Kidney (tissue), 14 donors: ENCODE measurements around the gene ZNF626. TPM values are rescaled to one million over a fixed set of nuclear protein-coding genes. Genes with fewer than 3 reads are reported as not detected.
"Not testable (repeated sequence)": the region's sequence is repeated elsewhere in the genome, so short reads cannot be mapped to it uniquely, and the experiment has no call there.

Experiments
- DNase-seq, 5 donors: peaks; one replicate each; pipeline ENCODE4 v3.0.0-alpha.2; 2013 to 2020
- FAIRE-seq: peaks from 2 replicates; lab custom pipeline; 2012; peaks lifted over from hg19 to GRCh38; lab: Jason Lieb, UNC
- H3K27ac ChIP-seq, 2 donors: one replicate each; pipeline ENCODE4 v1.7.0; 2013; ENCODE audit warnings: low read depth in 2 of 2, low read length in 2 of 2, inconsistent platforms in 1 of 2
- H3K27me3 ChIP-seq: one replicate; pipeline ENCODE4 v1.7.1; 2013; ENCODE audit warnings: low read length, inconsistent platforms; ENCODE audit not compliant: control insufficient read depth, insufficient read depth
- H3K36me3 ChIP-seq, 3 donors: one replicate each; pipeline versions ENCODE4 v1.7.0 to v1.7.1; 2013; ENCODE audit warnings: low read length in 3 of 3, control low read depth in 1 of 3, inconsistent platforms in 1 of 3; ENCODE audit not compliant: insufficient read depth in 3 of 3, control insufficient read depth in 2 of 3
- H3K4me1 ChIP-seq, 3 donors: one replicate each; pipeline versions ENCODE4 v1.7.0 to v1.7.1; 2013; ENCODE audit warnings: low read length in 3 of 3, inconsistent platforms in 1 of 3, low read depth in 1 of 3; ENCODE audit not compliant: control insufficient read depth in 2 of 3, insufficient read depth in 2 of 3
- H3K4me3 ChIP-seq, 3 donors: one replicate each; pipeline versions ENCODE4 v1.7.0 to v1.8.1; 2013; ENCODE audit warnings: low read length in 3 of 3, control low read depth in 1 of 3, inconsistent platforms in 1 of 3
- H3K9ac ChIP-seq, 3 donors: one replicate each; pipeline versions ENCODE4 v1.7.0 to v1.7.1; 2013; ENCODE audit warnings: low read length in 3 of 3, control low read depth in 1 of 3, inconsistent platforms in 1 of 3
- H3K9me3 ChIP-seq, 3 donors: one replicate each; pipeline versions ENCODE4 v1.7.0 to v1.7.1; 2013; ENCODE audit warnings: low read length in 3 of 3, control low read depth in 1 of 3, inconsistent platforms in 1 of 3; ENCODE audit not compliant: control insufficient read depth in 2 of 3, insufficient read depth in 1 of 3
- CTCF ChIP-seq: IDR thresholded peaks from 3 replicates; pipeline ENCODE4 v1.5.1; 2012; ENCODE audit warnings: mild to moderate bottlenecking, moderate library complexity, borderline replicate concordance; ENCODE audit not compliant: insufficient read depth; ENCODE audit errors: extremely low read depth
- intact Hi-C: fragments of 100-400 bp; cut with DNase I; formaldehyde crosslinking; loops from one replicate; pipeline ENCODE4 v1.11.1; 2022
- polyA plus RNA-seq: library from polyadenylated mRNA; stranded (reverse); fragments of 350-450 nt; fragmentation: Illumina TruSeq; extraction: RNeasy Lipid Tissue Mini Kit (QIAGEN cat#74804); gene quantifications from one replicate; pipeline ENCODE4 v1.2.3, GENCODE V29; 2014; ENCODE audit warnings: low read depth, low replicate concordance; ENCODE audit not compliant: insufficient read depth
- total RNA-seq: library from RNA; stranded (reverse); fragmentation: NEBNext Ultra II Directional; extraction: Animal tissue kit (Norgen Biotek cat#: 25700); gene quantifications from one replicate; pipeline ENCODE4 v1.2.1, GENCODE V29; 2021
- donor health status: control.
- donor health status: control.
- donor health status: control.
- donor health status: control.
- donor health status: control.
- donor health status: DM: yes; HTN: yes; CAD: no.
- donor health status: Normal renal cell carcinoma (clear cell type).

Gene ZNF626
- total and polyA plus RNA-seq, 2 donors from 2014 or later = 6.4 to 20.6 TPM

DNA sequence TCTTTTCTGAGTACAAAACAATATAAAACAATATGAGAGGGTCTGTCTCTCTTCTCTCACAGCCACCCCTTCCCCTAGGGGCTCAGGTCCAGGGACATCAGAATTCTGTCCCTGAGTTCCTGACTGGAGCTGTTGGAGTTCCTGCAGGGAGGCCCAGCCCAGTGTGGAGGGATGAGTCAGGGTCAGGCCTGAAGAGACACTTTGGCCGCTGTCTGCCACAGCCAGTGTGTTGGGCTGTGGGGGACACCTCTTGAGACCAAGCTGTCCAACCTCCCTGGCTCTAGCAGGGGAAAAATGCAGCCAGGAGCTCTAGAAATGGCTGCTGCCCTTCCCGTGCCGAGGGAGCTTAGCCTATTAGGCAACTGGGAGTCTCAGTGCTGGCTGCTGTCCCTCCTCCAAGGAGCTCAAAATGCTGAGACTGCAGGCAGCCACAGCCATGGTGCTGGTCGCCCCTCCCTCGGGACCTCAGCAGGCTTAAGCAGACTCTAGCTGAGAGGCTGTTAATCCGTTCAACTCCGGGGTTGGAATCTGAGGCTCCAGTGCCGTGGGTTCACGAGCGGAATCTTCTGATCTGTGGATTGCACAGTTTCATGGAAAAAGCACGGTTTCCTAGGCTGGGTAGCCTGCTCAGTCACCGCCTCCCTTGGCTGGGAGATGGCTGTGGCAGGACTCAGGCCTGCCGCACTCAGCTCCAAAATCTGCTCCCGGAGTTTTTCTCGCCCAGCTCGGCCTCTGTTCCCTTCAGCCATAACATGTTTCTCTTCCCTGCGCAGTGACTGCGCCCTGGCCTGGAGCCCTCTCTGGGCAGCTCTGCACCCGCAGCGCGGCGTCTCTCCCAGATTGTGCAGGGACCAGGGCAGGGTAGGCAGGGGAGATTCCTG lies 3.8 kb upstream of the ZNF626 start:
- no peak overlapping the region for H3K27ac ChIP-seq
- intact Hi-C loops = no loop called here
- TF ChIP-seq CTCF = no peak
- peak overlapping the region in 1 of 3 donors; percentile 29 for H3K4me3 ChIP-seq
- no peaks in the 10 kb centered on the region for H3K36me3 ChIP-seq
- FAIRE-seq = no peak
- H3K4me1 ChIP-seq = peaks cover 0 to 5% (median 0%) of the 10 kb centered on the region in 3 donors
- H3K9me3 ChIP-seq = no peaks in the 10 kb centered on the region
- peak; percentile 20 to 74 (median 37) for DNase-seq
- no peak overlapping the region for H3K9ac ChIP-seq
- no peaks in the 10 kb centered on the region for H3K27me3 ChIP-seq

- H3K27ac ChIP-seq, H3K36me3 ChIP-seq, H3K4me1 ChIP-seq, H3K9ac ChIP-seq, intact Hi-C loops, H3K4me3 ChIP-seq, H3K27me3 ChIP-seq, FAIRE-seq, DNase-seq, H3K9me3 ChIP-seq: not testable (repeated sequence)
Measured at GRCh38 chr19:20664475-20664874, 3.1 kb upstream of the ZNF626 start.

DNA sequence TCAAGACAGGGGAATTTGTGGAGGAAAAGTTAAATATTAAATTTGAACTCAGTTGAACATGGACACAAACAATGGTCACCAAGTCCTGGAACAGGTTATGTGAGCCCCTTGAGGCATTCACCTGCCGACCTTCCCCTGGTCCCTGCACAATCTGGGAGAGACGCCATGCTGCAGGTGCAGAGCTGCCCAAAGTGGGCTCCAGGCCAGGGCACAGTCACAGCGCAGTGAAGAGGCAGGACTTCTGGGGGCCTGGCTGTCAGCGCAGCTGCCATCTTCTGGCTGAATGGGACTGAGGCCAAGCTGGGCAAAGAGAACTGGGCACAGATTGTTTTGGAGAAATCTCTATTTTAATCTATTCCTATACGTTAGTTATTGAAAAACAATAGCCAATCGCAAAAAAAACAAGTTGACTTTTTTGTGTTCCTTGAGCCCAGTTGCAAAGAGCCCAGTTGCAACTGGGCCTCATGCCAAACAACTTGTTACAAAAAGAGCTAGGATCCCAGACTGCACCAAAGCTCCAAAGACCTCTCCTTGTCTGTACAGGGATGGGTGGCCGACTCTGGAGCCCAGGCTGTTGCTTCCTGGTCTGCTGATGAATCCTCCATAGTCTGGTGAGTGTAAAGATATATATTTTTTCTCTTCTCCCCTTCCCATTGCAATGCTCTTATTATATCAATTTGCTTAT lies 1.2 kb upstream of the ZNF626 start:
- H3K4me3 ChIP-seq = no peak overlapping the region
- H3K9me3 ChIP-seq = no peaks in the 10 kb centered on the region
- H3K9ac ChIP-seq = no peak overlapping the region
- FAIRE-seq (no peak), DNase-seq (peak in 2 of 5 donors; percentile 46 to 80)
- no peak for TF ChIP-seq CTCF
- no peaks in the 10 kb centered on the region for H3K36me3 ChIP-seq
- H3K4me1 ChIP-seq = peaks cover 0 to 5% (median 0%) of the 10 kb centered on the region in 3 donors
- H3K27me3 ChIP-seq = no peaks in the 10 kb centered on the region
- intact Hi-C loops = no loop called here
- no peak overlapping the region for H3K27ac ChIP-seq
